GM12878 (cell line): ENCODE results near the gene METTL9. TPM values are rescaled to one million over a fixed set of nuclear protein-coding genes. Genes with fewer than 3 reads are reported as not detected.
A peak's percentile ranks its signal among the peaks of the same experiment; 100 is the strongest.

Source experiments
- ATAC-seq: fragments of 200-7000 bp; cut with Tn5 transposase; 3 replicates; pipeline ENCODE4 v1.9.1; 2020; ENCODE audit warnings: mild to moderate bottlenecking, moderate library complexity
- BruUV-seq: library from RNA; stranded (reverse); fragments of 400-500 nt; replicated peaks from 2 replicates; lab custom pipeline; 2021; lab: Mats Ljungman, UMichigan
- CTCF ChIA-PET: fragments of 300-600 bp; sonication (Branson Sonifier 250); formaldehyde crosslinking; extraction: SDS; loops from one replicate; lab custom pipeline; 2021; ENCODE audit warnings: inconsistent platforms; lab: Yijun Ruan, JAX
- POLR2A ChIA-PET: fragments of 350-600 bp; formaldehyde crosslinking; extraction: SDS; loops from one replicate; lab custom pipeline; 2021; ENCODE audit warnings: inconsistent platforms; lab: Charles Lee
- RAD21 ChIA-PET: fragments of 300-600 bp; sonication (Branson Sonifier 250); formaldehyde crosslinking; loops from one replicate; lab custom pipeline; 2023; ENCODE audit warnings: antibody characterized with exemption; ENCODE audit not compliant: unreplicated experiment; lab: Charles Lee
- SMC1A ChIA-PET: fragments of 300-600 bp; sonication (Branson Sonifier 250); formaldehyde crosslinking; loops from one replicate; lab custom pipeline; 2023; ENCODE audit not compliant: unreplicated experiment, uncharacterized antibody; lab: Charles Lee
- DNase-seq: peaks from one replicate; pipeline ENCODE4 v3.0.0-alpha.2; 2011; ENCODE audit warnings: low read depth, low spot score
- FAIRE-seq: peaks from 3 replicates; lab custom pipeline; 2011; peaks lifted over from hg19 to GRCh38; lab: Jason Lieb, UNC
- H2AFZ ChIP-seq: 2 replicates; pipeline ENCODE4 v1.6.0; 2011; ENCODE audit warnings: low read depth, low read length, control low read depth; ENCODE audit not compliant: control insufficient read depth
- H3K27ac ChIP-seq: 2 replicates; pipeline ENCODE4 v1.5.1; 2011; ENCODE audit warnings: control low read depth; ENCODE audit not compliant: control insufficient read depth, insufficient read depth
- H3K27me3 ChIP-seq, 2 experiments: replicated peaks in 1 of 2; 2 replicates each; pipeline versions ENCODE4 v1.6.0 to v1.6.1; 2011; ENCODE audit warnings: low read length in 1 of 2; ENCODE audit not compliant: control insufficient read depth in 2 of 2, insufficient read depth in 2 of 2
- H3K36me3 ChIP-seq, 2 experiments: 2 replicates each; pipeline ENCODE4 v1.5.1; 2011; ENCODE audit warnings: low read length in 1 of 2; ENCODE audit not compliant: control insufficient read depth in 2 of 2, insufficient read depth in 2 of 2
- H3K4me1 ChIP-seq: 2 replicates; pipeline ENCODE4 v1.6.1; 2011; ENCODE audit warnings: mild to moderate bottlenecking, low read length, moderate library complexity, mixed read lengths; ENCODE audit not compliant: control insufficient read depth, insufficient read depth
- H3K4me2 ChIP-seq: 2 replicates; pipeline ENCODE4 v1.6.0; 2011; ENCODE audit warnings: control low read depth; ENCODE audit not compliant: control insufficient read depth, insufficient read depth
- H3K4me3 ChIP-seq: fragments of 200-600 bp; sonication (generic); 2 replicates; pipeline ENCODE4 v1.5.1; 2016
- H3K79me2 ChIP-seq: 2 replicates; pipeline ENCODE4 v1.6.0; 2011; ENCODE audit warnings: low read length; ENCODE audit not compliant: control insufficient read depth, insufficient read depth
- H3K9ac ChIP-seq: 2 replicates; pipeline ENCODE4 v1.8.0; 2011; ENCODE audit warnings: low read length, control low read depth, mixed read lengths; ENCODE audit not compliant: control insufficient read depth, insufficient read depth
- H3K9me3 ChIP-seq: replicated peaks from 3 replicates; pipeline ENCODE4 v1.5.1; 2011; ENCODE audit warnings: mild to moderate bottlenecking, low read length; ENCODE audit not compliant: control insufficient read depth, insufficient read depth
- H4K20me1 ChIP-seq: 2 replicates; pipeline ENCODE4 v1.6.0; 2011; ENCODE audit not compliant: control insufficient read depth, insufficient read depth
- BHLHE40 ChIP-seq, 2 experiments: fragments of 450-650 bp in 1 of 2; IDR thresholded peaks; 2 replicates each; pipeline ENCODE4 v1.6.1; 2011 to 2017; ENCODE audit warnings: low read depth in 2 of 2, borderline replicate concordance in 1 of 2, improper control_type of control experiment in 1 of 2, low read length in 1 of 2, mild to moderate bottlenecking in 1 of 2
- CBFB ChIP-seq: IDR thresholded peaks from 2 replicates; pipeline ENCODE4 v1.6.1; 2016; ENCODE audit warnings: antibody characterized with exemption, low read depth
- CBX3 ChIP-seq: fragments of 200-600 bp; sonication (generic); IDR thresholded peaks from 2 replicates; pipeline ENCODE4 v1.6.1; 2016; ENCODE audit warnings: low read depth, borderline replicate concordance
- CBX5 ChIP-seq: sonication (generic); IDR thresholded peaks from 2 replicates; pipeline ENCODE4 v1.6.1; 2016; ENCODE audit warnings: low read depth, moderate library complexity, mild to moderate bottlenecking, inconsistent platforms
- CHD4 ChIP-seq: fragments of 200-600 bp; sonication (generic); IDR thresholded peaks from 2 replicates; pipeline ENCODE4 v1.6.1; 2016; ENCODE audit warnings: mild to moderate bottlenecking
- EGR1 ChIP-seq, 2 experiments: IDR thresholded peaks; 1 replicate in 1 of 2; 2 replicates in 1 of 2; pipeline ENCODE4 v1.6.1; 2011 to 2012; ENCODE audit warnings: low read depth in 2 of 2, low read length in 2 of 2, borderline replicate concordance in 1 of 2, mild to moderate bottlenecking in 1 of 2, moderate library complexity in 1 of 2
- MTA2 ChIP-seq: fragments of 450-650 bp; IDR thresholded peaks from 2 replicates; pipeline ENCODE4 v1.6.1; 2016; ENCODE audit warnings: low read depth, mild to moderate bottlenecking, moderate library complexity
- NBN ChIP-seq: fragments of 450-650 bp; IDR thresholded peaks from 2 replicates; pipeline ENCODE4 v1.6.1; 2016
- PAX8 ChIP-seq: fragments of 450-650 bp; IDR thresholded peaks from 2 replicates; pipeline ENCODE4 v1.6.1; 2017; ENCODE audit warnings: mild to moderate bottlenecking, moderate library complexity
- RFX5 ChIP-seq: IDR thresholded peaks from 2 replicates; pipeline ENCODE4 v1.6.1; 2011; ENCODE audit warnings: low read depth, low read length, improper control_type of control experiment
- RUNX3 ChIP-seq: IDR thresholded peaks from 2 replicates; pipeline ENCODE4 v1.6.1; 2012; ENCODE audit warnings: low read length, inconsistent platforms
- SIX5 ChIP-seq: IDR thresholded peaks from 2 replicates; pipeline ENCODE4 v1.6.1; 2011; ENCODE audit warnings: mild to moderate bottlenecking, low read depth, low read length, moderate library complexity; ENCODE audit not compliant: severe bottlenecking
- TAF1 ChIP-seq: IDR thresholded peaks from 2 replicates; pipeline ENCODE4 v1.6.1; 2011; ENCODE audit warnings: mild to moderate bottlenecking, low read depth, low read length, borderline replicate concordance
- TBL1XR1 ChIP-seq: IDR thresholded peaks from 2 replicates; pipeline ENCODE4 v1.6.1; 2012; ENCODE audit warnings: low read depth, low read length, improper control_type of control experiment
- ZNF24 ChIP-seq: fragments of 450-650 bp; IDR thresholded peaks from 2 replicates; pipeline ENCODE4 v1.6.1; 2017; ENCODE audit warnings: antibody characterized with exemption, mild to moderate bottlenecking
- ZNF622 ChIP-seq: fragments of 450-650 bp; IDR thresholded peaks from 2 replicates; pipeline ENCODE4 v1.6.1; 2017; ENCODE audit warnings: mild to moderate bottlenecking, inconsistent platforms
- WGBS: methylation state at CpG from one replicate; pipeline ENCODE4 v1.1.6; 2016; ENCODE audit warnings: low lambda C conversion rate; ENCODE audit not compliant: insufficient replicate concordance, insufficient coverage; ENCODE audit errors: missing lambda C conversion rate; 5-methylcytosine and 5-hydroxymethylcytosine counted together
- in situ Hi-C: fragments of 300-500 bp; cut with MboI; formaldehyde crosslinking; loops from 9 replicates; pipeline ENCODE4 v1.14.3; 2018; ENCODE audit warnings: mixed read lengths
- intact Hi-C: fragments of 100-400 bp; cut with micrococcal nuclease; formaldehyde crosslinking; loops from one replicate; pipeline ENCODE4 v1.14.2; 2022; ENCODE audit not compliant: unreplicated experiment
- polyA plus RNA-seq, 11 experiments: library from polyadenylated mRNA; depleted of rRNA in 4 of 11; unstranded in 6 of 11; stranded (reverse) in 5 of 11; fragments of >200 nt; fragmentation: Nextera tagmentation in 4 of 11; fragmentation: Illumina TruSeq in 1 of 11; extraction: Ambion mirVana in 4 of 11; extraction: Trizol in 1 of 11; gene quantifications; 1 replicate in 1 of 11; 2 replicates in 10 of 11; pipeline versions ENCODE4 v1.2.1 to v1.2.3, GENCODE V29; 2011 to 2016; ENCODE audit warnings: inconsistent platforms in 2 of 11, missing spikeins in 2 of 11, low read depth in 1 of 11
- total RNA-seq, 4 experiments: library from RNA; depleted of rRNA in 3 of 4; stranded (reverse); fragments of >200 nt in 3 of 4; fragmentation: Illumina TruSeq in 1 of 4; extraction: Trizol in 1 of 4; gene quantifications; 2 replicates each; pipeline versions ENCODE4 v1.2.1 to v1.2.3, GENCODE V29; 2013 to 2021
- TF ChIP-seq, protein P1 (sequence below): fragments of 150-350 bp; IDR thresholded peaks from 2 replicates; pipeline ENCODE4 v1.6.1; 2014; ENCODE audit warnings: mild to moderate bottlenecking, low read depth, low read length
- TF ChIP-seq, protein P2 (sequence below): fragments of 450-650 bp; IDR thresholded peaks from 2 replicates; pipeline ENCODE4 v1.6.1; 2017; ENCODE audit warnings: mild to moderate bottlenecking, moderate library complexity
- TF ChIP-seq, protein P3 (sequence below): IDR thresholded peaks from 2 replicates; pipeline ENCODE4 v1.6.1; 2011; ENCODE audit warnings: low read depth, mild to moderate bottlenecking, low read length, moderate library complexity, borderline replicate concordance; ENCODE audit errors: extremely low read depth

The METTL9 gene
- total and polyA plus RNA-seq, 10 of the 15 experiments (the other 5 are each of a cell fraction or from before 2014, with no cell fraction given), result 19.4 to 119 (median 101) TPM

DNA sequence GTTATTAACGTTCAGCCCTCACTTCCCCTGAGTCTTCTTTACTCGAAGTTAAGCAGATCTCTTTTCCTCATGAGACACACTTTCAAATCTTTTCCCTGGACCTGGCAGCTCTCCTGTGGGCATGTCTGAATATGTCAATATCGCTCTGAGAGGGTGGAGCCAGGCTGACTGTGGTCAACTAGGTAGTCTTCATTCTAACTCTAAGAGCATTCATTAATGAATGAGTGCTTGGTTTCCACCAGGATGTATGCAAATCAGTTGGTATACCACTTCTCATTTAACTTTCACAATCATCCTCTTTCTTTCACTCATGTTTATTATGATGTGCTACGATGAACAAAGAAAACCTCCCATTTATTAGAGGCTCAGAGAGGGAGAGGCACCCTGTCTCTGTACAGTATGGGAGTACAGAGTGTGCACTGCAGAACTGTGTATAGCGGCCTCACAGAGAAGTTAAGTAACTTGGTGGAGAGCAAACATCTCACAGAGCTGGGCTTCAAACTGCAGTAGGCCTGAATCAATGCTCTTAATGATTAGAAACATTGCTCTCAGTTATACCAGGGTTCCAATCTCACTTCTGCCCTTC is 104.3 kb downstream of the METTL9 start:
- in situ Hi-C loops, result loop anchor here (10.0 kb wide), 1 partner anchor 49 kb away; the partner anchor contains the start of gene IGSF6
- Histone ChIP-seq H3K27me3 (no peaks in the 10 kb centered on the region; a peak in 3 of 4 replicates), H3K27ac (no peak overlapping the region), H3K79me2 (no peaks in the 10 kb centered on the region), H3K4me3 (no peak overlapping the region; the same call in 1 of the 2 replicates), H4K20me1 (no peaks in the 10 kb centered on the region), H3K36me3 (no peaks in the 10 kb centered on the region), H3K9ac (no peak overlapping the region), H3K4me1 (peaks cover 11% of the 10 kb centered on the region), H3K4me2 (no peak overlapping the region), H2AFZ (no peak overlapping the region), H3K9me3 (no peaks in the 10 kb centered on the region; the same call in 2 of the 3 replicates)
- SMC1A ChIA-PET, result interaction anchor here (0.7 to 10.1 kb wide), 13 partner anchors 16 to 119 kb away, joined by 3 to 142 read pairs (median 3); no protein-coding TSS in a partner anchor
- POLR2A ChIA-PET, result no interaction called here
- BruUV-seq, result no TSS peak
- RAD21 ChIA-PET, result interaction anchor here (1.0 to 8.7 kb wide), 2 partner anchors 46 to 61 kb away, joined by 3 to 79 read pairs; no protein-coding TSS in a partner anchor
- FAIRE-seq (peak; percentile 65), DNase-seq (peak; percentile 40), ATAC-seq (peak; percentile 93)
- WGBS, result 2% methylated on average over 5 of the region's 5 CpGs
- CTCF ChIA-PET, result interaction anchor here (0.9 to 10.4 kb wide), 8 partner anchors 8 to 121 kb away, joined by 3 to 176 read pairs (median 4); no protein-coding TSS in a partner anchor
- intact Hi-C loops, result loop anchor here (10.0 kb wide), 1 partner anchor 1361 kb away; no protein-coding TSS in a partner anchor
- TF ChIP-seq EGR1 (IDR thresholded peaks at IDR 0.05; ENCODE audit: borderline replicate concordance in 1 of 2, low read depth in 2 of 2, low read length in 2 of 2) (no peak), ZNF622 (no peak), CBX3 (no peak), RFX5 (no peak), RUNX3 (peak; percentile 77), BHLHE40 (IDR thresholded peaks at IDR 0.05; ENCODE audit: borderline replicate concordance in 1 of 2, low read depth in 2 of 2, low read length in 1 of 2) (peak in 1 of 2 experiments; percentile 23; a peak in 1 of 4 replicates), TAF1 (no peak), MTA2 (peak; percentile 85), NBN (no peak), CBFB (no peak), CHD4 (no peak), PAX8 (no peak), CBX5 (no peak), SIX5 (no peak), ZNF24 (peak; percentile 53; the same call in 1 of the 2 replicates), TBL1XR1 (peak; percentile 26; the same call in 1 of the 2 replicates)
- TF ChIP-seq, protein P1, sequence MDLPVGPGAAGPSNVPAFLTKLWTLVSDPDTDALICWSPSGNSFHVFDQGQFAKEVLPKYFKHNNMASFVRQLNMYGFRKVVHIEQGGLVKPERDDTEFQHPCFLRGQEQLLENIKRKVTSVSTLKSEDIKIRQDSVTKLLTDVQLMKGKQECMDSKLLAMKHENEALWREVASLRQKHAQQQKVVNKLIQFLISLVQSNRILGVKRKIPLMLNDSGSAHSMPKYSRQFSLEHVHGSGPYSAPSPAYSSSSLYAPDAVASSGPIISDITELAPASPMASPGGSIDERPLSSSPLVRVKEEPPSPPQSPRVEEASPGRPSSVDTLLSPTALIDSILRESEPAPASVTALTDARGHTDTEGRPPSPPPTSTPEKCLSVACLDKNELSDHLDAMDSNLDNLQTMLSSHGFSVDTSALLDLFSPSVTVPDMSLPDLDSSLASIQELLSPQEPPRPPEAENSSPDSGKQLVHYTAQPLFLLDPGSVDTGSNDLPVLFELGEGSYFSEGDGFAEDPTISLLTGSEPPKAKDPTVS, result no peak
- TF ChIP-seq, protein P2, sequence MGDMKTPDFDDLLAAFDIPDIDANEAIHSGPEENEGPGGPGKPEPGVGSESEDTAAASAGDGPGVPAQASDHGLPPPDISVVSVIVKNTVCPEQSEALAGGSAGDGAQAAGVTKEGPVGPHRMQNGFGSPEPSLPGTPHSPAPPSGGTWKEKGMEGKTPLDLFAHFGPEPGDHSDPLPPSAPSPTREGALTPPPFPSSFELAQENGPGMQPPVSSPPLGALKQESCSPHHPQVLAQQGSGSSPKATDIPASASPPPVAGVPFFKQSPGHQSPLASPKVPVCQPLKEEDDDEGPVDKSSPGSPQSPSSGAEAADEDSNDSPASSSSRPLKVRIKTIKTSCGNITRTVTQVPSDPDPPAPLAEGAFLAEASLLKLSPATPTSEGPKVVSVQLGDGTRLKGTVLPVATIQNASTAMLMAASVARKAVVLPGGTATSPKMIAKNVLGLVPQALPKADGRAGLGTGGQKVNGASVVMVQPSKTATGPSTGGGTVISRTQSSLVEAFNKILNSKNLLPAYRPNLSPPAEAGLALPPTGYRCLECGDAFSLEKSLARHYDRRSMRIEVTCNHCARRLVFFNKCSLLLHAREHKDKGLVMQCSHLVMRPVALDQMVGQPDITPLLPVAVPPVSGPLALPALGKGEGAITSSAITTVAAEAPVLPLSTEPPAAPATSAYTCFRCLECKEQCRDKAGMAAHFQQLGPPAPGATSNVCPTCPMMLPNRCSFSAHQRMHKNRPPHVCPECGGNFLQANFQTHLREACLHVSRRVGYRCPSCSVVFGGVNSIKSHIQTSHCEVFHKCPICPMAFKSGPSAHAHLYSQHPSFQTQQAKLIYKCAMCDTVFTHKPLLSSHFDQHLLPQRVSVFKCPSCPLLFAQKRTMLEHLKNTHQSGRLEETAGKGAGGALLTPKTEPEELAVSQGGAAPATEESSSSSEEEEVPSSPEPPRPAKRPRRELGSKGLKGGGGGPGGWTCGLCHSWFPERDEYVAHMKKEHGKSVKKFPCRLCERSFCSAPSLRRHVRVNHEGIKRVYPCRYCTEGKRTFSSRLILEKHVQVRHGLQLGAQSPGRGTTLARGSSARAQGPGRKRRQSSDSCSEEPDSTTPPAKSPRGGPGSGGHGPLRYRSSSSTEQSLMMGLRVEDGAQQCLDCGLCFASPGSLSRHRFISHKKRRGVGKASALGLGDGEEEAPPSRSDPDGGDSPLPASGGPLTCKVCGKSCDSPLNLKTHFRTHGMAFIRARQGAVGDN, result no peak
- TF ChIP-seq, protein P3, sequence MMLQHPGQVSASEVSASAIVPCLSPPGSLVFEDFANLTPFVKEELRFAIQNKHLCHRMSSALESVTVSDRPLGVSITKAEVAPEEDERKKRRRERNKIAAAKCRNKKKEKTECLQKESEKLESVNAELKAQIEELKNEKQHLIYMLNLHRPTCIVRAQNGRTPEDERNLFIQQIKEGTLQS, result no peak
